ENCODE results near the gene SS18L1.

Gene SS18L1

GRCh38 chr20:62174021-62174804 lies 30.6 kb downstream of the SS18L1 start:
- no peak for TF ChIP-seq SP1 (IDR thresholded peaks at IDR 0.05)
- TF ChIP-seq ELF4 (IDR thresholded peaks at IDR 0.05) = no peak
- TF ChIP-seq PKNOX1 (IDR thresholded peaks at IDR 0.05) = no peak
- TF ChIP-seq L3MBTL2 (conservative IDR thresholded peaks at IDR 0.05) = no peak
- no peak for TF ChIP-seq LEF1 (IDR thresholded peaks at IDR 0.05; ENCODE audit: borderline replicate concordance)
- no peak for TF ChIP-seq CTBP1 (IDR thresholded peaks at IDR 0.05; ENCODE audit: borderline replicate concordance)
- TF ChIP-seq ZNF384 (IDR thresholded peaks at IDR 0.05) = no peak
- TF ChIP-seq ARNT (IDR thresholded peaks at IDR 0.05) = no peak
- no peak for TF ChIP-seq TARDBP (IDR thresholded peaks at IDR 0.05)
- no peak for TF ChIP-seq FOXA1 (IDR thresholded peaks at IDR 0.05)
- no peak for TF ChIP-seq NFRKB (IDR thresholded peaks at IDR 0.05)
- TF ChIP-seq FOXK2 (IDR thresholded peaks at IDR 0.05) = no peak
- TF ChIP-seq FOXM1 (IDR thresholded peaks at IDR 0.05; ENCODE audit: borderline replicate concordance) = no peak
- TF ChIP-seq HDGF (IDR thresholded peaks at IDR 0.05; ENCODE audit: borderline replicate concordance) = no peak
- no peak for TF ChIP-seq BHLHE40 (IDR thresholded peaks at IDR 0.05; ENCODE audit: borderline replicate concordance)
- POLR2A ChIA-PET = no interaction called here
- no peak for DNase-seq (ENCODE audit: extremely low spot score)
- CTCF ChIA-PET = no interaction called here

- TF ChIP-seq CTBP1 (IDR thresholded peaks at IDR 0.05; ENCODE audit: borderline replicate concordance) (no peak), SUZ12 (IDR thresholded peaks at IDR 0.05) (no peak), L3MBTL2 (conservative IDR thresholded peaks at IDR 0.05) (no peak), FOXA1 (IDR thresholded peaks at IDR 0.05) (no peak), NFRKB (IDR thresholded peaks at IDR 0.05) (no peak), FOXK2 (IDR thresholded peaks at IDR 0.05) (no peak)
- no peak for DNase-seq (ENCODE audit: extremely low spot score)
- CTCF ChIA-PET = no interaction called here
- POLR2A ChIA-PET = no interaction called here
Observed at GRCh38 chr20:62174870-62175624, 31.5 kb downstream of the SS18L1 start.

GRCh38 chr20:62175711-62176110 lies 32.1 kb downstream of the SS18L1 start:
- no peak for DNase-seq (ENCODE audit: extremely low spot score)
- no peak for TF ChIP-seq FOXM1 (IDR thresholded peaks at IDR 0.05; ENCODE audit: borderline replicate concordance)
- TF ChIP-seq FOXK2 (IDR thresholded peaks at IDR 0.05) = no peak
- no peak for TF ChIP-seq LEF1 (IDR thresholded peaks at IDR 0.05; ENCODE audit: borderline replicate concordance)
- TF ChIP-seq SP1 (IDR thresholded peaks at IDR 0.05) = no peak
- TF ChIP-seq PKNOX1 (IDR thresholded peaks at IDR 0.05) = no peak
- TF ChIP-seq ELF4 (IDR thresholded peaks at IDR 0.05) = no peak
- CTCF ChIA-PET = no interaction called here
- POLR2A ChIA-PET = no interaction called here

- DNase-seq (ENCODE audit: extremely low spot score) = no peak
- ChIA-PET CTCF (interaction anchor here (0.8 kb wide), 1 partner anchor 10 kb away, joined by 3 read pairs; no protein-coding TSS in a partner anchor), POLR2A (no interaction called here)
- TF ChIP-seq FOXA1 (IDR thresholded peaks at IDR 0.05) (no peak), LEF1 (IDR thresholded peaks at IDR 0.05; ENCODE audit: borderline replicate concordance) (no peak), NFRKB (IDR thresholded peaks at IDR 0.05) (no peak), BHLHE40 (IDR thresholded peaks at IDR 0.05; ENCODE audit: borderline replicate concordance) (no peak), ARNT (IDR thresholded peaks at IDR 0.05) (no peak), HDGF (IDR thresholded peaks at IDR 0.05; ENCODE audit: borderline replicate concordance) (no peak), SP1 (IDR thresholded peaks at IDR 0.05) (no peak)
Observed at GRCh38 chr20:62176866-62177265, 33.3 kb downstream of the SS18L1 start.

GRCh38 chr20:62177307-62177706 lies 33.7 kb downstream of the SS18L1 start:
- DNase-seq (ENCODE audit: extremely low spot score) = no peak
- no peak for TF ChIP-seq FOXK2 (IDR thresholded peaks at IDR 0.05)
- no peak for TF ChIP-seq FOXM1 (IDR thresholded peaks at IDR 0.05; ENCODE audit: borderline replicate concordance)
- TF ChIP-seq PKNOX1 (IDR thresholded peaks at IDR 0.05) = no peak
- no peak for TF ChIP-seq L3MBTL2 (conservative IDR thresholded peaks at IDR 0.05)
- no peak for TF ChIP-seq SP1 (IDR thresholded peaks at IDR 0.05)
- TF ChIP-seq ZNF384 (IDR thresholded peaks at IDR 0.05) = no peak
- TF ChIP-seq NFRKB (IDR thresholded peaks at IDR 0.05) = no peak
- no peak for TF ChIP-seq CTBP1 (IDR thresholded peaks at IDR 0.05; ENCODE audit: borderline replicate concordance)
- TF ChIP-seq SUZ12 (IDR thresholded peaks at IDR 0.05) = no peak
- TF ChIP-seq ELF4 (IDR thresholded peaks at IDR 0.05) = no peak
- no peak for TF ChIP-seq HDGF (IDR thresholded peaks at IDR 0.05; ENCODE audit: borderline replicate concordance)
- no peak for TF ChIP-seq FOXA1 (IDR thresholded peaks at IDR 0.05)
- no peak for TF ChIP-seq TARDBP (IDR thresholded peaks at IDR 0.05)
- TF ChIP-seq BHLHE40 (IDR thresholded peaks at IDR 0.05; ENCODE audit: borderline replicate concordance) = no peak
- TF ChIP-seq ARNT (IDR thresholded peaks at IDR 0.05) = no peak
- no peak for TF ChIP-seq LEF1 (IDR thresholded peaks at IDR 0.05; ENCODE audit: borderline replicate concordance)
- ChIA-PET CTCF (interaction anchor here (0.8 kb wide), 1 partner anchor 11 kb away, joined by 3 read pairs; no protein-coding TSS in a partner anchor), POLR2A (no interaction called here)
